Measurements from ENCODE around the gene APCDD1.

Gene APCDD1

DNA sequence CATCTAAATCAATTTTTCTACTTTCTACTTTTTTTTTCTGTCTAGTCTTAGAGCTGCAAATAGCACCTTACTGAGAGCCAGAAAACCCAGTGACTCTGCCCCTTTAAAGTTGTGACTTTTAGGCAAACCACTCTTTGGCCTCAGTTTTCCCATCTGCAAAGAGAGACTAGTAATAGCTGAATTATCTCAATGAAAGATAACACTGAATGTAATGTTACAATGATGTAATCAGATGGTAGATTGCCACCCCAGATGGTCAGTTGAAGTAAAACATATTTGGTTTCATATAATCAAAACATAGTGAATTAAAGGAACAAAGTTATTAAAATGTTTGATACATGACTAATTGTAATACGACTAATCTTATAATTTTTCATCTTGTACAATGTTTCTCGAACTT, 5.0 kb upstream of the APCDD1 start:
- Histone ChIP-seq H3K9me3 (ENCODE audit: control insufficient read depth, low read length) (no peaks in the 10 kb centered on the region), H3K4me3 (ENCODE audit: insufficient read depth, low read depth, low read length, poor library complexity, severe bottlenecking) (no peak overlapping the region), H3K27me3 (replicated peaks; ENCODE audit: control insufficient read depth, insufficient read depth, low read length, poor library complexity, severe bottlenecking) (no peaks in the 10 kb centered on the region), H3K36me3 (ENCODE audit: control insufficient read depth, insufficient read depth, low read length) (no peaks in the 10 kb centered on the region), H3K4me1 (ENCODE audit: control insufficient read depth, insufficient read depth, low read length, poor library complexity, severe bottlenecking) (no peaks in the 10 kb centered on the region), H3K27ac (ENCODE audit: insufficient read depth, low read length, poor library complexity, severe bottlenecking) (no peak overlapping the region)
- no peak for DNase-seq

DNA sequence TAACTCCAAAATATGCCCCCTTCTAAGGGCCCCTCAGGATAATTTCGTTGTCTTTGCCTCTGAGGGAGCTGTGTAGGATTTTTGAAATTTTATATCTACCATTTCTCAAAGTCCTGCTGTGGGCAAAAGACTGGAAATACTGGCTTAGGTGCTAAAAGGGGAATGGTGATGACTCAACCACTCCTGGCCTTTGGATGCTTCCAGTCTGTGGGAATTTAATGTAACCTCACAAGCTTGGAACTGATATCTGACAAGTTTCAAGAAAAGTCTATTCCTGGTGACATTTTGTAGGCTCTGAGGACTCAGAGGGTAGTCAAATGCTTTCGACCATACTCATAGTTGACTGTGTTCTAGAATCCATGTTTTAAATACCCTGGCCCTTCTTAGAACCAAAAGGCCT, 3.4 kb upstream of the APCDD1 start:
- DNase-seq: no peak
- Histone ChIP-seq H3K36me3 (ENCODE audit: control insufficient read depth, insufficient read depth, low read length) (no peaks in the 10 kb centered on the region), H3K27me3 (replicated peaks; ENCODE audit: control insufficient read depth, insufficient read depth, low read length, poor library complexity, severe bottlenecking) (peaks cover 6% of the 10 kb centered on the region), H3K4me1 (ENCODE audit: control insufficient read depth, insufficient read depth, low read length, poor library complexity, severe bottlenecking) (no peaks in the 10 kb centered on the region), H3K9me3 (ENCODE audit: control insufficient read depth, low read length) (no peaks in the 10 kb centered on the region), H3K27ac (ENCODE audit: insufficient read depth, low read length, poor library complexity, severe bottlenecking) (no peak overlapping the region), H3K4me3 (ENCODE audit: insufficient read depth, low read depth, low read length, poor library complexity, severe bottlenecking) (no peak overlapping the region)

DNA sequence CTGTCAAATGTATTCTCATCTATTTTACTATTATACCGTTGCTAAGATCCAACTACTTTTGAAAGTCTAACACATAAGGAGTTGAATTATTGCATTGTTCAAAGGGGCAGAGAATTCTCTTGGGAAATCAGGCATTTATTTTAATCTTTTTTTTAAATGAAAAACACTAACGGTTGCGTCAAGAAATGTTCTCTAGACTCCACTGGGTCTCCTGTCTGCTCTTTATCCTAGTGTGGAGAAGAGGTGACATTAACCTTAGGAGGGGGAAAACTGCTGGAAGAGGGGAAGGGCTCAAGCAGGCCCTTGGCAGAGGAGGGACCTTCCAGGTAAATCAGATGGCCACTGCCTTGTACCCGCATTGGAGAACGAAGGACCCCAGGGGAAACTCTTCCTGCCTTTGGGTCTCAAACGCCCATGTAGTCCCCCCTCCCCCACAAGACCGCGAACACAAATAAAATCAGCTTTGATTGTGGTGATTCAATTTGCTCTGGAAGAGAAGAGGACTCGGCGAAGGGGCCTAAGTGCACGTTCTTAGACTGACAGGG, 1.1 kb upstream of the APCDD1 start:
- Histone ChIP-seq H3K27ac (ENCODE audit: insufficient read depth, low read length, poor library complexity, severe bottlenecking) (no peak overlapping the region), H3K4me3 (ENCODE audit: insufficient read depth, low read depth, low read length, poor library complexity, severe bottlenecking) (no peak overlapping the region), H3K27me3 (replicated peaks; ENCODE audit: control insufficient read depth, insufficient read depth, low read length, poor library complexity, severe bottlenecking) (peaks cover 8% of the 10 kb centered on the region), H3K9me3 (ENCODE audit: control insufficient read depth, low read length) (no peaks in the 10 kb centered on the region), H3K4me1 (ENCODE audit: control insufficient read depth, insufficient read depth, low read length, poor library complexity, severe bottlenecking) (no peaks in the 10 kb centered on the region), H3K36me3 (ENCODE audit: control insufficient read depth, insufficient read depth, low read length) (no peaks in the 10 kb centered on the region)
- no peak for DNase-seq

DNA sequence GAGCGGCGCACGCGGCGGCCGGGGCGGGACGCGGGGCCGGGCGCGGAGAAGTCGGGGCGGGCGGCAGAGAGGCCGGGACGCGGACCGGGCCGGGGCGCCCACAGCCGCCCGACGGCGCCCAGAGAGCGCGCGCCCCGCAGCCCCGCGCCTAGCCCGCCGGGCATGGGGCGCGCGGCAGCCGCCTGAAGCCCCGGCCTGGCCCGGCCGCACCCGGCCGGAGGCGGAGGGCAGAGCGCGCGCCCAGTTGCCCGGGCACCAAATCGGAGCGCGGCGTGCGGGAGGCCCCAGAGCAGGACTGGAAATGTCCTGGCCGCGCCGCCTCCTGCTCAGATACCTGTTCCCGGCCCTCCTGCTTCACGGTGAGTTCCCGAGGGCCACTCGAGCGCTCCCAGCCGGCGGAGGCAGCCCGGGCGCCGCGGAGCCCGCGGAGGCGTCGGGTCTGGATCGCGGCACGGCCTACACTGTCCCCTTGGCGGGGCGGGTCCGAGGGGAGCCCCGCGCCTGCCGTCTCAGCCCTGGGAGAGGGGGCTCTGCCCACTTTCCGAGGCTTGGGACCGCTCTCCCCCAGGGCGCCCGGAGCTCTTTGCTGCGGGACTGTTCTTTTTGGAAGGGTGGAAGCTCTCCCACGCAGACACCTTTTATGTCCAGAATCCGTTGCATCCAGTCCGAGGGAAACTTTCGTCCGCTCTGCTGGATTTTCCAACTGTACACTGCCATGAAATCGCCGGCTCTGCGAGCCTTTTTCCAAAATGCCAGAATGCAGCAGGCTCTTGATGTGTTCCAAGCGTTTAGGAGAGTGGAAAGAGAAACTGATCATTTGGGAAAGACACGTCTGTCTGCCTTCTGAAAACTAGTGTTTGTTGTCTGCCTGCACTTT, 484 bp downstream of the APCDD1 start:
- H3K4me3 ChIP-seq (ENCODE audit: insufficient read depth, low read depth, low read length, poor library complexity, severe bottlenecking): no peak overlapping the region
- no peak overlapping the region for H3K27ac ChIP-seq (ENCODE audit: insufficient read depth, low read length, poor library complexity, severe bottlenecking)
- H3K4me1 ChIP-seq (ENCODE audit: control insufficient read depth, insufficient read depth, low read length, poor library complexity, severe bottlenecking): no peaks in the 10 kb centered on the region
- H3K36me3 ChIP-seq (ENCODE audit: control insufficient read depth, insufficient read depth, low read length): no peaks in the 10 kb centered on the region
- DNase-seq: no peak
- no peaks in the 10 kb centered on the region for H3K9me3 ChIP-seq (ENCODE audit: control insufficient read depth, low read length)
- H3K27me3 ChIP-seq (replicated peaks; ENCODE audit: control insufficient read depth, insufficient read depth, low read length, poor library complexity, severe bottlenecking): peaks cover 8% of the 10 kb centered on the region

DNA sequence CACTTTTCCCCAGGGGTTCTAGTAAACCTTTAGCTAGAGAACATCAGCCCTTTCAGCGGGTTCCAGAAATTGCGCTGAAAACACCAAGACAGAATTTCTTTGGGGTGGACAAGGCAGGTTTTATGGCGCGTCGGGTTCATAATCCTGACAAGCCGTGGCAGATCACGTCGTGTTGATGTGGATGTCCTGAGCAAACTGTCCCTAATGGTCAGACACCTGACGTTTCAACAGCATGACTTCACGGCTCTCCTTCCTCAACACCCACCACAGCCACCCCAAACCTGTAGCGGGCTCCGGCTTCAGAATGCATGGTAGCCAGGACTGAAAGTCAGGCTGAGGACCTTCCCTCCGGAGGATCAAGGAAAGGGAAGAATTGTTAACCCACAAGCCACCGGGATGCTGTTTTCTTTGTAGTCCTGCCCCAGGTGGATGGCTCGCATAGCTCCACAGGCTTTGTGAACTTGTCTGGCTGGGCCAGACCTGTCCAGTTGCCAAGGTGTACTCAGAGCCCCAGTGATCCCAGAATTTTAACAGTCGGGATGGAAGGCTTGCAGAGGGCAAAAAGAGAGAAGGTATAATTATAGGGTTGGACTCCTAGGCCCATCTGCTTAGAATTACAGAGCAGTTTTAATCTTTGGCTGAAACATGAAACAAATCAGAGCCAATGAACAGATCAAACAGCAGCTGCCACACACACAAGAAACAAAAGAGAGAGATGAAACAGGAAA, 1.5 kb downstream of the APCDD1 start:
- H3K4me1 ChIP-seq (ENCODE audit: control insufficient read depth, insufficient read depth, low read length, poor library complexity, severe bottlenecking): no peaks in the 10 kb centered on the region
- H3K27me3 ChIP-seq (replicated peaks; ENCODE audit: control insufficient read depth, insufficient read depth, low read length, poor library complexity, severe bottlenecking): peaks cover 8% of the 10 kb centered on the region
- no peak overlapping the region for H3K4me3 ChIP-seq (ENCODE audit: insufficient read depth, low read depth, low read length, poor library complexity, severe bottlenecking)
- no peak overlapping the region for H3K27ac ChIP-seq (ENCODE audit: insufficient read depth, low read length, poor library complexity, severe bottlenecking)
- H3K36me3 ChIP-seq (ENCODE audit: control insufficient read depth, insufficient read depth, low read length): no peaks in the 10 kb centered on the region
- H3K9me3 ChIP-seq (ENCODE audit: control insufficient read depth, low read length): no peaks in the 10 kb centered on the region
- DNase-seq: no peak

DNA sequence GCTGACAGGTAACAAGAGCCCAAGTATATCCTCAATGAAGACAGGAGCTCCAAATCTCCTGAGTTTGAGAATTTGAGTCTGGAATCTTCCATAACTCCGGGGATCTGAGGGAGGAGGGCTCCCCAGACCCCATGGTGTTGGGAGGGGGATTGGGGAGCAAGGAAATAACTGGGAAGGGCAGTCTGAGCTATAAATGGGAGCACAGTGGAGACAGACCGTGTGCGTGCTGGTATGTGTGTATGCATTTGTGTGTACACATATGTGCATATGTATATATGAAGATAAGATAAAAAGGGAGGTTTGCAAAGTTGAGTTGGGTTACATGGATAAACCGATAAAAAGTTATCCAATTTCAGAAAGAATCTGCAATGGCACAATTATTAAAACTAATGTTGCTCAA, 2.3 kb downstream of the APCDD1 start:
- no peak for DNase-seq
- H3K36me3 ChIP-seq (ENCODE audit: control insufficient read depth, insufficient read depth, low read length): no peaks in the 10 kb centered on the region
- no peak overlapping the region for H3K4me3 ChIP-seq (ENCODE audit: insufficient read depth, low read depth, low read length, poor library complexity, severe bottlenecking)
- H3K9me3 ChIP-seq (ENCODE audit: control insufficient read depth, low read length): no peaks in the 10 kb centered on the region
- H3K4me1 ChIP-seq (ENCODE audit: control insufficient read depth, insufficient read depth, low read length, poor library complexity, severe bottlenecking): no peaks in the 10 kb centered on the region
- H3K27ac ChIP-seq (ENCODE audit: insufficient read depth, low read length, poor library complexity, severe bottlenecking): no peak overlapping the region
- peaks cover 8% of the 10 kb centered on the region for H3K27me3 ChIP-seq (replicated peaks; ENCODE audit: control insufficient read depth, insufficient read depth, low read length, poor library complexity, severe bottlenecking)

DNA sequence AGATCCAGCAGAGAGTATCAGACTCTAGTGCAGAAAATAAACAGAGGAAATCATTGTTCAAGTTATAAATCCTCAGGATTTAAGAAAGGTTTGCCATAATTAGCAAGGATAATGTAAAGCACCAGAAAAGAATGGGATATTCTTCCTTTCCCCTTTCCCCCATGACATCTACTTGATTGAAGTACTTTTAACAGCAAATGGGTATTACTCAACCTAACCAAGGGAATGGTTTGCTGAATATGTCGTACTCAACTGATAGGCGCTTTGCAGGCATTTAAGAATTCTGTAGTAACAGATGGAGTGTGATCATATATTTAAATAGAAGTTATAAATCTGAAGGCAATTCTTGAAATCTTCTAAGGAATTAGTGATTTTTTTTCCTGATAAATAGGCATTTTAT, 2.7 kb downstream of the APCDD1 start:
- no peaks in the 10 kb centered on the region for H3K9me3 ChIP-seq (ENCODE audit: control insufficient read depth, low read length)
- no peaks in the 10 kb centered on the region for H3K36me3 ChIP-seq (ENCODE audit: control insufficient read depth, insufficient read depth, low read length)
- peaks cover 8% of the 10 kb centered on the region for H3K27me3 ChIP-seq (replicated peaks; ENCODE audit: control insufficient read depth, insufficient read depth, low read length, poor library complexity, severe bottlenecking)
- H3K4me1 ChIP-seq (ENCODE audit: control insufficient read depth, insufficient read depth, low read length, poor library complexity, severe bottlenecking): no peaks in the 10 kb centered on the region
- DNase-seq: no peak
- no peak overlapping the region for H3K27ac ChIP-seq (ENCODE audit: insufficient read depth, low read length, poor library complexity, severe bottlenecking)
- no peak overlapping the region for H3K4me3 ChIP-seq (ENCODE audit: insufficient read depth, low read depth, low read length, poor library complexity, severe bottlenecking)

DNA sequence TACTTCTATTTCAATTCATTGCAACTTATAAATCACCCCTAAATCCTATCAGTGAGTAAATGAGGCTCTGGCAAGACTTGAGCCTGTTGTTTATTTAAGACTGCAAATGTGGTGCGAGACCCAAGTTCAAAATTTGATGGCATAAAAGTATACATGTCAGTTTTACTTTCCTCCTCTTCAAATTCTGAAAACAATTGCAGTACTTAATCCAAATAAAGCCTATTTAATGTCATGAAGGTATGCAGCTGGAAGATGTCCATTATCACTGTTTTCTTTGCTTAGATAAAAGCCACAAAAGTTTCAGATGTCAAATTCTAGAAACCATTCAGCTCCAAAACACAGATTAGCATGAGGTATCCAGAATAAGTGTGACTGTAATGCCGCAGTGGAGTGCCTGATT, 3.3 kb downstream of the APCDD1 start:
- H3K27ac ChIP-seq (ENCODE audit: insufficient read depth, low read length, poor library complexity, severe bottlenecking): no peak overlapping the region
- DNase-seq: no peak
- no peaks in the 10 kb centered on the region for H3K36me3 ChIP-seq (ENCODE audit: control insufficient read depth, insufficient read depth, low read length)
- H3K4me1 ChIP-seq (ENCODE audit: control insufficient read depth, insufficient read depth, low read length, poor library complexity, severe bottlenecking): no peaks in the 10 kb centered on the region
- H3K9me3 ChIP-seq (ENCODE audit: control insufficient read depth, low read length): no peaks in the 10 kb centered on the region
- peaks cover 8% of the 10 kb centered on the region for H3K27me3 ChIP-seq (replicated peaks; ENCODE audit: control insufficient read depth, insufficient read depth, low read length, poor library complexity, severe bottlenecking)
- no peak overlapping the region for H3K4me3 ChIP-seq (ENCODE audit: insufficient read depth, low read depth, low read length, poor library complexity, severe bottlenecking)

DNA sequence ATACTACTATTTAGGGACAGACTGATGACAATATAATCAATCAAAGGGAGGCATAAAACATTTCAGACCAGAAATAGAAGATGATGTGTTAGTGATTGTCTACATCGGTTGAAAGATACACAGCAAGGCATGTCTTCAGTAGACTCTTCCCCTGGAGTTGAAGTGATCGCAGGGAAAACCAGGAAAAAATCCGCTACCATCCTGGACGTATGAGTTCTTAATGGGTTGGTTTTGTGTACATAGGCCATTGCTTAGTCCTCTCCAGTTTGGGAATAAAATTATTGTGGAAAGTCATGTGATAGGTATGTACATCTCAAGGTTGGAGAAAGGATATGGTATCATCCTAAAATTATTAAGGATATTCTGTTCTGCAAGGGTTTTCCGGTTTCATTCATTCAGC, 4.3 kb downstream of the APCDD1 start:
- Histone ChIP-seq H3K36me3 (ENCODE audit: control insufficient read depth, insufficient read depth, low read length) (no peaks in the 10 kb centered on the region), H3K27ac (ENCODE audit: insufficient read depth, low read length, poor library complexity, severe bottlenecking) (no peak overlapping the region), H3K4me3 (ENCODE audit: insufficient read depth, low read depth, low read length, poor library complexity, severe bottlenecking) (no peak overlapping the region), H3K27me3 (replicated peaks; ENCODE audit: control insufficient read depth, insufficient read depth, low read length, poor library complexity, severe bottlenecking) (peaks cover 8% of the 10 kb centered on the region), H3K9me3 (ENCODE audit: control insufficient read depth, low read length) (no peaks in the 10 kb centered on the region), H3K4me1 (ENCODE audit: control insufficient read depth, insufficient read depth, low read length, poor library complexity, severe bottlenecking) (no peaks in the 10 kb centered on the region)
- DNase-seq: no peak

DNA sequence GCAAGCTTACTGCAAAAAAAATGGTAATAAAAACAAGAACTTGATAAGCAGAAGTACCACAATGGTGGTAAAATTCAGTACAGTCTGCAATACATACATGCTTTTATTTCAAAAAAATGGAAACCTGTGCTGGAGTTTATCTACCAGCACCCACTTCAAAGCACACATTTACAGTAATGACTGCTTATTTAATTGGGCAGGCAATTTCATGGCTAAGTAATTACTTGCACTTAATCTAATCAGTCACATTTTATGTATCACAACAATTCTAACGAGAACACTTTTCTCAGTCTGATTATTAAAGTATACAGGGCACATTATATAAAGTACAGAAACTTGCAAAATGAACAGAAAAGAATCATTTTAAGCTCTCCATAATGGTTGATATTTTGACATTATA, 5.2 kb downstream of the APCDD1 start:
- Histone ChIP-seq H3K27ac (ENCODE audit: insufficient read depth, low read length, poor library complexity, severe bottlenecking) (no peak overlapping the region), H3K4me1 (ENCODE audit: control insufficient read depth, insufficient read depth, low read length, poor library complexity, severe bottlenecking) (no peaks in the 10 kb centered on the region), H3K27me3 (replicated peaks; ENCODE audit: control insufficient read depth, insufficient read depth, low read length, poor library complexity, severe bottlenecking) (peaks cover 8% of the 10 kb centered on the region), H3K9me3 (ENCODE audit: control insufficient read depth, low read length) (no peaks in the 10 kb centered on the region), H3K4me3 (ENCODE audit: insufficient read depth, low read depth, low read length, poor library complexity, severe bottlenecking) (no peak overlapping the region), H3K36me3 (ENCODE audit: control insufficient read depth, insufficient read depth, low read length) (no peaks in the 10 kb centered on the region)
- no peak for DNase-seq

Measured in effector memory CD4-positive, alpha-beta T cell (primary cell).